PC-3 (cell line): ENCODE data around the gene BMP2K.

Source experiments
- EZH2 ChIP-seq: fragments of 300-600 bp; sonication (generic); IDR thresholded peaks from one replicate; pipeline ENCODE4 v1.6.1; 2017; ENCODE audit warnings: antibody characterized with exemption, mild to moderate bottlenecking, low read length; ENCODE audit not compliant: unreplicated experiment
- TF ChIP-seq, protein P1 (sequence below): fragments of 300-600 bp; sonication (generic); conservative IDR thresholded peaks from 2 replicates; pipeline ENCODE4 v1.5.1; 2017; ENCODE audit warnings: antibody characterized with exemption, low read depth, mild to moderate bottlenecking, low read length

DNA sequence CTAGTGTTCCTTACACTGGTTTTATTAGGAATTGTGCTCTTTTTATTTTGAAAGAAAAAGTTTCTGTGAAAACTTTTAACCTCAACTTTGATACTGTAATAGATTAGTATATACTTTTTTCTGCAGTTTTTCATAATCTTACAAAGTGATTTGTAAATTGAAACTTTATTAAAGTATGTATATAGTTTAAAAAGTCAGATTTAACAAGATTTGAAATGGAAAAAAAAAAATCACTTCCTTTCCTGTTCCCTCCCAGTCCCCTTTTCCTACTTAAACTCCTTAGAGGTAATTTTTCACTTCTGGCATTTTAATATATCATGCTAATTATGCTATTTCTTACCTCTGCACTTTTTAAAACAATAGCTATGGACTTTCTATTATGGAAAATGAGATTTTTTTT is 113.8 kb downstream of the BMP2K start:
- TF ChIP-seq, protein P1, sequence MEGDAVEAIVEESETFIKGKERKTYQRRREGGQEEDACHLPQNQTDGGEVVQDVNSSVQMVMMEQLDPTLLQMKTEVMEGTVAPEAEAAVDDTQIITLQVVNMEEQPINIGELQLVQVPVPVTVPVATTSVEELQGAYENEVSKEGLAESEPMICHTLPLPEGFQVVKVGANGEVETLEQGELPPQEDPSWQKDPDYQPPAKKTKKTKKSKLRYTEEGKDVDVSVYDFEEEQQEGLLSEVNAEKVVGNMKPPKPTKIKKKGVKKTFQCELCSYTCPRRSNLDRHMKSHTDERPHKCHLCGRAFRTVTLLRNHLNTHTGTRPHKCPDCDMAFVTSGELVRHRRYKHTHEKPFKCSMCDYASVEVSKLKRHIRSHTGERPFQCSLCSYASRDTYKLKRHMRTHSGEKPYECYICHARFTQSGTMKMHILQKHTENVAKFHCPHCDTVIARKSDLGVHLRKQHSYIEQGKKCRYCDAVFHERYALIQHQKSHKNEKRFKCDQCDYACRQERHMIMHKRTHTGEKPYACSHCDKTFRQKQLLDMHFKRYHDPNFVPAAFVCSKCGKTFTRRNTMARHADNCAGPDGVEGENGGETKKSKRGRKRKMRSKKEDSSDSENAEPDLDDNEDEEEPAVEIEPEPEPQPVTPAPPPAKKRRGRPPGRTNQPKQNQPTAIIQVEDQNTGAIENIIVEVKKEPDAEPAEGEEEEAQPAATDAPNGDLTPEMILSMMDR, result no peak
- no peak for TF ChIP-seq EZH2
